Measurements from ENCODE around the gene ABCD4.
"Not testable (repeated sequence)": the region's sequence is repeated elsewhere in the genome, so short reads cannot be mapped to it uniquely, and the experiment has no call there.

Gene ABCD4

DNA sequence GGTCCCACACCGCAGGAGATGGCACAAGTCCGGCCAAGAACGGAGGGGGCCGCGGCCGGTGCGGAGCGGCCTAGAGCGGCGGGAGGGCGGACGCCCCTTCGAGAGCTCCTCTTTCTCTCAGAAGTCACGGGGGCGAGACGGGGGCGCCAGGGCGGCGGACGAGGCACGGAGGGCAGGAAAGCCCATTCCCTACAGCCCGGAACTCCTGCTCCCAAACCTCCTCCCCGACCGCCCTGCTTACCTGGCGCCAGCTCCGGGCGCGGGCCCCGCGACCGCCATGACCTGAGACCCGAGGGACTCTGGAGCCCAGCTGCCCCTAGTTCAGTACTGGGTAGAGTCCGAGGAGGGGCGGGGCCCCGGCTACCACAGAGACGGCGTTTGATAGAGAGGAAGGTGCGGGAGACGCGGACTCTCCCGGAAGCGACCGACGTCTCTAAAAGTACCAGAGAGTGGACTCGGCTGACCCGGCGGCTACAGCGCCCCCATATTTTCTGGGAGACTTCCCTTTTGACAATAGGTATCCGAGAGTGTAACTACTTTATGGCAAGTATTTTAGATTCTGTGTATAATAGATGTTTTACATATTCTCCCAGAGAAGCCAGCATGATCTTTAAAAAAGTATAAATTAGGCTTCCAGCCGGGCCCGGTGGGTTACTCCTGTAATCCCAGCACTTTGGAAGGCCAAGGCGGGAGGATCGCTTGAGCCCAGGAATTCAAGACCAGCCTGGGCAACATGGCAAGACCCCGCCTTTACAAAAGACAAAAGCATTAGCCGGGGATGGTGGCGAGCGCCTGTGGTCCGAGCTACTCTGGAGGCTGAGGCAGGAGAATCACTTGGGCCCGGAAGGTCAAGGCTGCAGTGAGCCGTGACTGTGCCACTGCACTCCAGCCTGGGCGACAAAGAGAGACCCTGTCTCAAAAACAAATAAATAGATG lies at the start of gene ABCD4:
ABCD4 (minus strand) TSS at position 301 of the 936 bp plus-strand sequence; CDS start at position 279, 22 bp downstream.
- DNase-seq, result peak; percentile 3

DNA sequence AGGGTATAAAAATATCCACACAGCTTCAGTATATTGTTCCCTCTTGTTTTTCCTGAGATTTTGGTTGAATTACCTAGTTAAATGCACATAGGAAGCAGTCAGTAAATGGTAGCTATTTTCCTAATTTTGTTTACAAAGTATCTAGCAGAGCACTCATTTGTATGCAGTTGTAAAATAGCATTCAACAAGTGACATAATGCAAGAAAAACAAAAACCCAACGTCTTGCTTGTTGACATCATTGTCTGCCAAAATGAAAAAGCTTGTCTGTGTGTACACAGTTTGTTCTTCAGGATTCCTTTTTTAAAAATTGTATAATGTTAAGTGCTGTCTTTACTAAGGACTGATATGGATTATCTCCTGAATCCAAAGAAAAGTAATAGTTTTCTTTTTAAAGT lies 48.2 kb upstream of the ABCD4 start:
- DNase-seq, result no peak

DNA sequence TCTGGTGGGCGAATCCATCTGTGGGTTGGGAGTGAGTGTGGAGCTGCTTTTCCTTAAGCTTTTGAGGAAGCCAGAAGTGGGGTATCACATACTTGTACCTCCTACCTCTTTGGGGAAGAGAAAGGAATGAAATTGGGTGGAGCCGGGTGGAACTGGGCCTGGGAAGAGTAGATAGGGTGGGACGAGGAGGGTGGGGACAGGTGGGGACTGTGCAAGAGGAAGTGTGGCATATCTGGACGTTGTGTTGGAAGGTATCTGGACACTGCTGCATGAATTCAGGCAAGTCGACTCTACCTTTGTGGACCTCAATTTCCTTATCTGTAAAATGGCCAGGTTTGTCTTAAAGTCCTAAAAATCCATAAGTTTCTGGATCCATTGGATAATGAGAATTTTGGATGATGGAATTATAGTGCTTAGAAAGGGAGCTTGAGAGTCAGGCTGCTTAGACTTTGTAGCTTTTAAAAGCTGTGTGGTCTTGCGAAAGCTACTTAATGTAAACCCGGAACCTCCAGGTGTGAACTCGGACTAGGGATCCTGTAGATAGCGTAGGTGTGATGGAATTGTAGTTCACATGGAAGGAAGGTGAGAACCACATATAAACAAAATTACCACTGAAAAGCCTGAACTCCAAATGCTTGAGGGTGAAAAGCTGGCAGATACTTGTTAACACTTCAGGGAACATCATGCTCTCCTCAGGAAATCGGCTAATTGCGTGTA lies 47.6 kb upstream of the ABCD4 start:
- no peak for DNase-seq

DNA sequence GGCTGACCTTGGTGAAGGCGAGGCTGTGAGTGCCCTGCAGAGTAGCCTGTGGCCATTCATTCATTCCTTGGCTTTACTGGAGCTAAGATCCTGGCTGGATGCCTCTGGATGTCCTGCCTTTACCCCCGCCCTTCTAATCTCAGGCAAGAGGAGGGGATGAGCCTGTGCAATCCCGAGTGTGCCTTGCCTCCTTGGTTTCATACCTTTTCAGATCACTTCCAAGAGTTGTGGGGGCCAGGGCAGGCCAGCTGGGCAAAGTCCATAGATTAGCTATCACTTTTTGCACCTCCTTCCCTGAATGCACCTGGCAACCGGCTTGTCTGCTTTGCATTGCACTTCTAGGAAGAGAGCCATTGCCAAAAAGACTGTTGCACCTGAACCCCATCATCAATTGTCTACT lies 47.0 kb upstream of the ABCD4 start:
- no peak for DNase-seq

DNA sequence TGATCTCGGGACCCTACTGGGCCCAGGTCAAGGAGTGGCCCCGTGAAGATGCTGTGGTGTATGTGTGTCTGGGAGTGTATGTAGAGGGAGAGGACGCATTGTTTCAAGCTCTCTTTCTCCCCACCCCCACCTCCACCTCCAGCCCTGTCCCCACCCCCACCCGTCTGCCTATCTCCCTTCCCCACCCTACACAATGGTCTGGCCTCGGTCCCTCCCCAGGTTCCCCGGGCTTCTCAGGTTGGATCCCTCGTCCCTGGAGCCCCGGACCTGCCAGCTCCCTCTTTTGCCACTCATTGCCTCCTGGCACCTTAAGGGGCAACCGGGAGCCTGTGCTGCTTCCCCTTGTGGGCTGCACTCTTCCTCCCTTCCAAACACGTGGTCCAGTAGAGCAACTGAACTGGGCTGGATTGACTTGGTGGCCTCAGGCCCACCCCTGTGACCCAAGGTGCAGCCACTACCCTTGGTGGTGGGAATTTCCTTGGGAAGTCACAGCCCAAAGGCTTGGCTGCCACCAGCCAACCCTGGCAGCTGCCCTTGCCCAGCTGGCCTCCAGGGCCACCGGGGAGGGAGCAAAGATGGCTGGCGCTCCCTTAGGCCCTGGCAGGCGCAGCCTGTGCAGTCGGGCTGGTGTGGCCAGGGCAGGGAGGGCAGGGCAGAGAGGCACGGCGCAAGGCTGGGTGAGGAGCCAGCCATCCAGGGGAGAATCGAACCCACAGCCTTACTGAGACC lies 46.2 kb upstream of the ABCD4 start:
- no peak for DNase-seq

DNA sequence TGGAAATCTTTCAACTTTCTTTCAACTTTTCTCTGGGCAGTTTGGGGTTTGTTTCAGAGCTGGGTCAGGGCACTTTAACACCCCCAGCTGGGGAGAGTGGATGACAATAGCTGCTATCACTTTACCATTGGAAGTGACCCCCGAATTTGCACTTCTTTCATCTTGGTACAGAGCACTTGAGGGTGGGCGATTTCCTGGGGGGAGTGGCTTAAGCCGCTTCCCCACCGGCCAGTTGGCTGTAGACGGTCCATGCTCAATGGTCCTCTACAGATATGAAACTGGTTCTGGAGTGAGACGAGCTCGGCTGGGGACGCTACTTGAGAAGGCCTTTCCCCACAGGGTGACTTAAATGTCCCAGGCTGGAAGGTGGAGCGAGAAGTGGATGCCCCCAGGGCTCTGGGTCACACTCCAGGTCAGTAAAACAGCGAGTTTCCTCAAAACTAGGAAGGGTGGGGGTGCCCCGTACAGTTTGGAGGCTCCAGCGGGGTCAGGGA lies 45.6 kb upstream of the ABCD4 start, which contains the start of gene VRTN:
VRTN (plus strand) TSS at position 231 of the 494 bp plus-strand sequence. CDS start 8,313 bp downstream, outside the sequence.
- no peak for DNase-seq

DNA sequence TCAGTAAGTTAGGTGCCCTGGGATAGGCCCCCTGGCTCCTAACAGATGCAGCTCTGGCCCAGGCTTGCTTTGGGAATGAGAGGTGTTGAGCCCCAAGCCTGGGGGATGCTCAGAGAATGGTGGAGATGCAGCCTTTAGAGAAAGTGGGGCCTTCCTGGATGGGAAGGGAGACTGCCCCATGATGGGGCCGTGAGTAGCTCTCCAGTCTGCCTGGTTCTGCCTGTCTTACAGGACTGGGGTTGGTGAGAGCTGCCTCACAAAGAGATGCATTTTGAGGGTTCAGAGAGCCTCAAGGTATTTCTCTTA lies 45.0 kb upstream of the ABCD4 start:
- no peak for DNase-seq

DNA sequence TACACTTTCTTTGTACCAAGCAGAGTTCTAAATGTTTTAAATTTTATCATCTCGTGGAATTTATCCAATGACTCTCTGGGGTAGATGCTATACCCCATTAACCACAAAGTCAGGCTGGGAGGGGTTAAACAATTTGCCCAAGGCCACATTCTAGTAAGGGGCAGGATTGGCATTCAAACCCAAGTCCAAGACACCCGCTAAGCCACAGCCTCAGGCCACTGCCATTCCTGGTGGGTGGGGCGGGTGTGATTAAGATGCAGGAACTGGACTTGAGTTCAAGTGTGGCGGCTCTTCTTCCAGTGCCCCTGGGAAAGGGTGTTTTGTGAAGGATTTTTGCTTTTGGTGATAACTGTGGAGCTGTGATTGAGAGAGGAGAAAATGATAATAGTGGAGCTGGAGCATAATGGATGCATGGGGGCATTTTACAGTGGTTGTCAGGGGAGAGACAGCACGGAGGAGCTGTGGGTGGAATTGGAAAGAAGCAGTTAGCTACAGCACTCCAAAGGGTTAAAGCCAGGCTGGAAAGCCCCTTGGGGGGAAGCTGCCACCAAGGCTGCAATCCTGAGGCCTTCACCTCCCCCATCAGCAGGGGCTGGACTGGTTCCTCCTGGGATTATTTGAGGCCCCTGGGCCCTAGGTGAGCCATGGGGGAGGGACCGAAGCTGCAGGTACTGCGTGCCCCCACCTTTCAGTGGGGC lies 44.5 kb upstream of the ABCD4 start:
- DNase-seq, result no peak

- no peak for DNase-seq
Measured at GRCh38 chr14:74346341-74346740, 43.6 kb upstream of the ABCD4 start.

GRCh38 chr14:74333909-74334308 lies 31.2 kb upstream of the ABCD4 start:
- no peak for DNase-seq

DNA sequence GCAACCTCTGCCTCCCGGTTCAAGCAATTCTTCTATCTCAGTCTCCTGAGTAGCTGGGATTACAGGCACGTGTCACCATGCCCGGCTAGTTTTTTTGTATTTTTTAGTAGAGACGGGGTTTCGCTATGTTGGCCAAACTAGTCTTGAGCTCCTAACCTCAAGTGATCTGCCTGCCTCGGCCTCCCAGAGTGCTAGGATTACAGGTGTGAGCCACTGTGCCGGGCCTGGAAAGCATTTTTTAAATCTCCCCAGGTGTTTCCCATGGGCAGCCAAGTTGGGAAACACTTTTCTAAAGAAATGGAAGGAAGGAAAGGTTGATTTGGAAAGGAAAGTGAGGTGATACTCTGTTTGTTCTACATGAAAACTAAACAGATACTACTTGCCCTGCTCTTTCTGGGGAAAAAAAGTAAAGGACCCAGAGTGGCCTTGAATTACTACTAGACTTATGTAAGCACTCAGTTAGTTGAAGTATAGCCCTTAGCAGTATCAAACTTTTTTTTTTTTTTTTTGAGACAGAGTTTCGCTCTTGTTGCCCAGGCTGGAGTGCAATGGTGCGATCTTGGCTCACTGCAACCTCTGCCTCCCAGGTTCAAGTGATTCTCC lies 27.3 kb upstream of the ABCD4 start:
- not testable (repeated sequence) for DNase-seq

- no peak for DNase-seq
Measured at GRCh38 chr14:74326369-74327152, 23.8 kb upstream of the ABCD4 start.

GRCh38 chr14:74325446-74325845 lies 22.7 kb upstream of the ABCD4 start:
- DNase-seq, result no peak

- no peak for DNase-seq
Measured at GRCh38 chr14:74324931-74325361, 22.2 kb upstream of the ABCD4 start.

- no peak for DNase-seq
Measured at GRCh38 chr14:74314576-74314975, 11.8 kb upstream of the ABCD4 start.

GRCh38 chr14:74313601-74314000 lies 10.9 kb upstream of the ABCD4 start:
- no peak for DNase-seq

DNA sequence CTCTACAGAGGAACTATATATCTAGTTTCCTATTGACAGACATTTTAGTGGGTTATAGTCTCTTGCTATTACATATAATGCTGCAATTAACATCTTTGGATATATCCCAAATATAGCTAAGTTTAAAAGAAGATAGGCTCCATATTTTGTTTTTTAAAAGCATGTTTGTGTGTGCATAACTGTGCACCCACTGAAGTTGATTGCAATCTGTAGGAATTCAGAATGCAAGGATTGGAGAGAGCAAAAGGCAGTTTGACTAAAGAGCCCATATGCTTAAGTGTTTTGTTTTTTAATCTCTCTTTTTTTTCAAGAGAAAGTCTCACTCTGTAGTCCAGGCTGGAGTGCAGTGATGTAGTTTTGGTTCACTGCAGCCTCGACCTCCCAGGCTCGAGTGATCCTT lies 9.4 kb upstream of the ABCD4 start:
- DNase-seq, result no peak

DNA sequence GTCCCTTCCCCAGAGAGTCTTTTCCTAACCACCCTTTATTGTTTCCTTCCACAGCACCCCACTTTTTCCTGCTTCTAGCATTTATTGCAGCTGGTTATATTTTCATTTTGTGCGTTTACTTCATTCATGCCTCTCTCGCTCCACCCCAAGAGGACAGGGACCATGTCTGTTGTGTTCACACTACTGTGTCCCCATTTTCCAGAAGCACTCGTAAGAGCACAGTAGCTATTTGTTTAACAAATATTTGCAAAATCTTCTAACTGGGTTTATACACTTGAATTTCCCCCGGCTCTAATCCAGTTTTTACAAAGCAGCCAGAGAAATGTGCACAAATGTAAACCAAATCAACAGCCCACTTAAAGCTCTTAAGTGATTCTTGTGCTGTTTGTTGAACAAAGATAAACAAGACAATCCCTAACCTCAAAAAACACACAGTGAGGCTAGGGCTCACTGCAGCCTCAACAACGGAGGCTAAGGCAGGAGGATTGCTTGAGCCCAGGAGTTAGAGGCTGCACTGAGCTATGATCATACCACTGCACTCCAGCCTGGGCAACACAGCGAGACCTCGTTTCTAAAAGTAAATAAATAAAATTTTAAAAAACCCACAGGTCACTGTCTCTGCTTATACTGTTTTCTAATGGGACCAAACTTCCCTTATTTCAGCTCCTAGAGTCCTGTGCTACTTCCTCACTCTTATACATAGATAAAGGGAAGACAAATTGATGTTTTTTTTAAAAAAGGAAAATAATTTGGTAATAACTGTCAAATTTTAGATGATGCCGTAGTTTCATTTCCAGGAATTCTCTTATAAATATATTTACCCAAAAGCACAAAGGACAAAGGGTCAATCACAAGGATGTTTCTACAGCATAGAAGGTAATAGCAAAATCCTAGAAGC lies 6.6 kb upstream of the ABCD4 start:
- no peak for DNase-seq

- no peak for DNase-seq
Measured at GRCh38 chr14:74308695-74309094, 6.0 kb upstream of the ABCD4 start.

DNA sequence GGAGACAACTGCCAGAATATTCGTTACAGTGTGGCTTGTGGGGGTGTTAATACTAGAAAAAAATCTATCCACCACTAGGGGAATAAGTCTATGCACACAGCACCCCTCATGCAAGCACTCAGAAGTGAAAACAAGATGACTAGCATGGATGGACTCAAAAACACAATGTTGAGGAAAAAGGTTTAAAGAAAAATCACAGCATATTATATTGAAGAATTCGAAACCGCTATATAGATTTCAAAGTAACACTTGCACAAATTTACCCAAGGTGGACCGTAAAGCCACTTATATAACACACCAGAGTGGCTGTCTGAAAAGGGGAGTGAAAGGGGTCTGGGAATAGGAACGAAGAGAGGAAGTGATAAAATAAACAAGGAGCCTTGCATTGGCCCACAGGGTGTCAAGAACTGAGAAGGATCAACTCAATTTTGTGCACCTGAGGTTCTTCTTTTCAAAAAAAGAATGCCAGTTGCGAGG lies 544 bp downstream of the ABCD4 start:
- peak; percentile 38 for DNase-seq
